H1 (cell line): Measurements from ENCODE around the gene CCDC157.

ENCODE experiments used
- CEBPB ChIP-seq: IDR thresholded peaks from 2 replicates; pipeline ENCODE4 v1.6.1; 2012; ENCODE audit warnings: low read depth, low read length
- GTF2F1 ChIP-seq: IDR thresholded peaks from 2 replicates; pipeline ENCODE4 v1.6.1; 2012; ENCODE audit warnings: low read depth, low read length, improper control_type of control experiment, borderline replicate concordance
- JUND ChIP-seq: IDR thresholded peaks from 2 replicates; pipeline ENCODE4 v1.6.1; 2011; ENCODE audit warnings: mild to moderate bottlenecking, improper control_type of control experiment, low read length
- MAFK ChIP-seq: IDR thresholded peaks from 2 replicates; pipeline ENCODE4 v1.6.1; 2012; ENCODE audit warnings: low read depth, mild to moderate bottlenecking, improper control_type of control experiment, low read length
- NRF1 ChIP-seq: IDR thresholded peaks from 2 replicates; pipeline ENCODE4 v1.6.1; 2011; ENCODE audit warnings: mild to moderate bottlenecking, low read depth, low read length, improper control_type of control experiment
- TF ChIP-seq, protein P1 (sequence below): IDR thresholded peaks from 2 replicates; pipeline ENCODE4 v1.6.1; 2012; ENCODE audit warnings: inconsistent platforms

DNA sequence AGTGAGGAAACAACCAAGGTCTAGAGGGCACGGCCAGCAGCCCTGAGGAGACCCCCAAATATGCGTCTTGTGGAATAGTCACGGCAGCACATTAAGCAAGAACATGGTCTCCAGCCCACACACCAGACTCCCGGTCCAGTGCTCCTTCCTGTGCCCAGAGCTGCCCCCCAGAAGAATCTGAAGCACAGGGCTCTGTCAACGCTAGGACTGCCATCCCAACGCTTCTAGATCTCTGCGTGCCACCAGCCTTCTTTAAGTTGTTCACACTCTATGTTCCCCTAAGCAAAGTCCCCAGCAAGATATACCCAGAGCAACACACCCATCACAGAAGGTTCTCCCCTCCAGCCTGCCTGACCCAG is 36.5 kb downstream of the CCDC157 start:
- TF ChIP-seq, protein P1, sequence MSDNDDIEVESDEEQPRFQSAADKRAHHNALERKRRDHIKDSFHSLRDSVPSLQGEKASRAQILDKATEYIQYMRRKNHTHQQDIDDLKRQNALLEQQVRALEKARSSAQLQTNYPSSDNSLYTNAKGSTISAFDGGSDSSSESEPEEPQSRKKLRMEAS: no peak
- TF ChIP-seq GTF2F1 (no peak), NRF1 (no peak), JUND (no peak), MAFK (no peak), CEBPB (no peak)
